HG03108 (cell line): Measurements from ENCODE around the gene SCAI.
A peak's percentile ranks its signal among the peaks of the same experiment; 100 is the strongest.
"Not testable (repeated sequence)": the region's sequence is repeated elsewhere in the genome, so short reads cannot be mapped to it uniquely, and the experiment has no call there.

ENCODE experiments used
- ATAC-seq: cut with Tn5 transposase; IDR thresholded peaks from one replicate; pipeline ENCODE4 v1.9.1; 2021; ENCODE audit warnings: moderate library complexity; ENCODE audit not compliant: unreplicated experiment

Gene SCAI

DNA sequence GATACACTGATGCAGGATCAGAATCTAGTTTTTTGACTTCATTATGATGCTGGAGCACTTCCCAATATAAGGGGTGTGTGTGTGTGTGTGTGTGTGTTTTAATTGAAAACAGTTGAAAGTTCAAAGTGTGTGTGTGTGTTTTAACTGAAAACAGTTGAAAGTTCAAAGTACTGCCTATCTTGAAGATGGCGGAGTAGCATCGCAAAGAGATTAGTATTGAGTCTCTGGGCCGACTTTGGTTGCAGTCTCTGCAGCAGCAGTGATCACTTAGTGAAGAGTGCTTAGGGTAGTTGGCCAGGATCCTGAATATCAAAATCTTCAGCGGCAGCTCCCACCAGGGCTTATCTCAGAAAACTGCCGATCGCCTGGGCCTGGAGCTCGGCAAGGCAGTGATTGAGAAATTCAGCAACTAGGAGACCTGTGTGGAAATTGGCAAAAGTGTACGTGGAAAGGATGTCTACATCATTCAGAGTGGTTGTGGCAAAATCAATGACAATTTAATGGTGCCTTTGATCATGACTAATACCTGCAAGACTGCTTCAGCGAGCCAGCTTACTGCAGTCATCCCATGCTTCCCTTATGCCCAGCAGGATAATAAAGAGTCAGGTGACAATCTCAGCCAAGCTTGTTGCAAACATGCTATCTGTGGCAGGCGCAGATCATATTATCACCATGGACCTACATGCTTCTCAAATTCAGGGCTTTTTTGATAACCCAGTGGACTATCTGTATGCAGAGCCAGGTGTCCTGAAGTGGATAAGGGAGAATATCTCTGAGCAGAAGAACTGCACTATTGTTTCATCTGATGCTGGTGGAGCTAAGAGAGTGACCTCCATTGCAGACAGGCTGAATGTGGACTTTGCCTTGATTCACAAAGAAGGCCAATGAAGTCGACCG is 7.3 kb upstream of the SCAI start:
- ATAC-seq, result no peak

DNA sequence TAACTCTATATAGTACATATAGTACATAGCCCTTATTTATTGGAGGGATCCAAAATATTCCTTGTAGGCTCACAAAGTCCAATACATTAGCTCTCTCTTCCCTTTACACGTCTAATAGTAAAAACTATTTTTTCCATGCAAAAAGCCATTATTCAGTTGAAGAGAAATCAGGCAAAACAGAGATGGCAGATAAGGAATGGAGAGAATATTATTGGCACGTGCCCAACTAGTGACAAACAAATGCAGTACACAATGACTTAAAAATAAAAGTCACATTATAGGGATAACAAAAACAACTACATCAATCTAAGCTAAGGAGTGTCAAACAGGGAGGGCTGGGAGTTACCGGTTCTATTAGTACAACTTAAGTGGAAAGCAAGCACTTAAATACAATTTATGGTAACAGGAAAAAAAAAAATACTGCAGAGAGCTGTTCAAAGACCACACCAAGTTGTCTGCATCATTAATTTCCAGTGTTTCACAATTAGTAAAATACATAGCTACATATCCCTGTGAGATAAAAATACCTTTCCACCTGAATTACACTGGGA is 4.1 kb upstream of the SCAI start:
- ATAC-seq, result no peak

DNA sequence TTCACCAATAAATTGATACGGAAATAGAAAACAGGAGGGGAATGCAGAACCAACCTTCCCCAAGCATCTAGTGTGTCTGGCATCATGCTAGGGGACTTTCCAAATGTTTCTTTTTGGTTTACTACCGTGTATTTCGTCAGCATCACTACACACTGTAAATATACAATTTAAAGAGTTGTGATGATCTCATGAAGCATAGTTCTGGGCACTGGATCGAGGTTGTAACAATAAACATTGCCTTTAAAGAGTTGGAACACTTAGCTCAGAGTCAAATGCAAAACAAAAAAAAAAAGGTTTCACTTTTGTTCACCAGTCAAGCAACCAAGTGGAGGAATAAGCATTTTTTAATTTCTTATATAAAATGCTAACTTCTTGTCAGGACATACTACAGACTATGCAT is 2.9 kb upstream of the SCAI start:
- no peak for ATAC-seq

DNA sequence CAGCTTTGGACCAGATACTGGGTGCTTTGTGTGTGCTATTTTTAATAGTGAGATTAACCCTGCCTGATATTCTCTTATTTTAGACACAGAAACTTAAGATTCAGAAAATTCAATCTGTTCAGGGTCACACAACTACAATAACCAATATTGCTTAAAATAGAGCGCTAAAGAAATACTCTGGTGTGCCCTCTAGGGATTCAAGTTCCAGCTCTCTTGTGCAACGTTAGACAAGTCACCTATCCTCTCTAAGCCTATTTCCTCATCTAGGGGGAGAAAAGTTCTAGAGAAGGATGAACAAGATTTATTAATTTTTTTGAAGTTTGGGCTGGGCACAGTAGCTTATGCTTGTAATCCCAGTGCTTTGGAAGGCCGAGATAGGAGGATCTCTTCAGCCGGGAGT is 2.1 kb upstream of the SCAI start:
- no peak for ATAC-seq

DNA sequence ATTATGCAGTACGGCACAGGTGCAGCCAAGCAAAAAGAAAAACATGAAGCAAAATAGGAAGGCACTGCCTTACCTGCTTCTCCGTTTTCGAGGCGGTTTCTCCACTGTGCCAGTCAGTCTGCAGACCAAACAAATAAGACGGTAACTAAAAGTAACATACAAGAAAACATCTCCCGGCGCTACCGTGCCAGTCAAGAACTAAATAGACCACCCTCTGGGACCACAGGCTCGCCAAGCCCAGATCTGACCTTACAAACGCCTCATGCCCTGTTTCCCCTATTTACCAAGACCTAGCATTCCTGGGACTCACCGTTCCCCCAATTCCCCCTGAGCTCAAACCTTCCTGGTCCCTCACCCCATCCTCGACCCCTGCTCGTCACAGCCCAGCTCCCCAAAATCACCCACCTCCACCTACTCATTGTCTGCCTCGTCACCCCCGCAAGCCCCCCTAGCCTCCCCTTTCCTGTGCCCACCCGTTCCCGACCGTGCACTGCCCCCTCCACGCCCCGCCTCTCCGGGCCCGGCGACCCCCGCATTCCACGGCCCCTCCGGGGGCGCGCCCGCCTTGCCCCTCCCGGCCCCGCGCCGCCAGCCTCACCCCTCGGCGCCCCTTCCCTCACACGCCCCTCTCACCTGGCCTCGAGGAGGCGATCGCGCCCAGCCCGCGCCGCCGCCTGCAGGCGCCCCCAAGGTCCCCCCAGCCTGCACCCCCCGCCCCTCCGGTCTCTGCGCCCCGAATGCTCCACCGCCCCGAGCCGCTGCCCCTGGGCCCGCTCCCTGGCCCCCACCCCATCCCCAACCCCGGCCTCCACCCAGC is 560 bp downstream of the SCAI start:
- ATAC-seq, result no peak

DNA sequence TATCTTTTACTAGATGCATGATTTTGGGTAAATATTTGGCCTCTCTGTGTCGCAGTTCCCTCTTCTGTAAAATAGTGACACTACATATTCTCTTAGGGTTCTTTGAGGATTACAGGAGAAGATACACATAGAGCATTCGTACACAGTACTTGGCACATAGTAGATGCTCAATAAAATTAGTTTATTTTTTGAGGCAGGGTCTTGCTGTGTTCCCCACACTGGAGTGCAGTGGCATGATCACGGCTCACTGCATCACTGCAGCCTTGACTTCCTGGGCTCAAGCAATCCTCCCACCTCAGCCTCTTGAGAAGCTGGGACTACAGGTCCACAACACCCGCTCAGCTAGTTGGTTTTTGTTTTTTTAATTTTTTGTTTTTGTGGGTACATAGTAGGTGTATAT is 1.6 kb downstream of the SCAI start:
- no peak for ATAC-seq

DNA sequence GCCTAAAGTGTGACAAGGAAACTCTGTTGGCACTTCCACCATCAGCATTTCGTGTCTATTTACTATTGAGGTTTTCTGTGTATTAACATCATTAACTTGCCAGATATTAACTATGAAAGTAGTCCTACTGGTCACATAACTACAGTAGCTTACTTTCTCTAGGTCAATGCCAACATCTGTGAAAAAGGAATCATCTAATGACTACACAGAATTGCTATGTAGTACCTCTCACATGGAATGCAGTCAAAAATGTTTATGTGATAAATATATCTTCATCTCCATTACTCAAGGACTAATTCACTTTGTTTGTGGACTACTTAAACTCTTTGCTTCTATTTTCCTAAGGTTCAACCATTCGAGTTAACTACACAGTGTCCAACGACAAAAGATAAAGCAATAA is 2.1 kb downstream of the SCAI start:
- ATAC-seq, result no peak

DNA sequence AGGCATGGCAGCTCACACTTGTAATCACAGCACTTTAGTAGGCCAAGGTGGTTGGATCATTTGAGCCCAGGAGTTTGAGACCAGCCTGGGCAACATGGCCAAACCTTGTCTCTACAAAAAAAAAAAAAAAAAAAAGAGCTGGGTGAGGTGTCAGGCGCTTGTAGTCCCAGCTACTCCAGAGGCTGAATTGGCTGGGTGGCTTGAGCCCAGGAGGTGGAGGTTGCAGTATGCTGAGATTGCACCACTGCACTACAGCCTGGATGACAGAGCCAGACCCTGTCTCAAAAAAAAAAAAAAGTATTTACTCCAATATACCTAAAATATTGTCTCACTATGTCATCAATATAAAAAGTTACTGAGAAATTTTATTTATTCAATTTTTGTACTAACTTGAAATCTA is 2.8 kb downstream of the SCAI start:
- no peak for ATAC-seq

DNA sequence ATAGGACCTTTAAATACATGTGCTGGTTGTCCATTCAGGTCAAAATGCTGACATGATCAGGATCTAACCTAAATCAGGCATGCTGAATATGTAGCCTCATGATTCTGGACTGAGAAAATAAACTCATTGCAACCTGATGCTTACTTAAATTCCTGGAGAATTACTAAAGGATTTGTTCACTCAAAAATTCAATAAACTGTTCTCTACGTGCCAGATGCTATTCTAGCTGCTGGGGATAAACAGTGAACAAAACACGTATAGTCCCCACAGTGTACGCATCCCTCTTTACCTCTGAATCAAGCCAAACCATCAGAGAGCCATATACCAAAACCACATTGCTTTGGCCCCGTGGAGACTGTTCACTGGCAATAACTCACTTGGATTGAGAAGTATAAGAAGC is 6.1 kb downstream of the SCAI start:
- ATAC-seq, result no peak

DNA sequence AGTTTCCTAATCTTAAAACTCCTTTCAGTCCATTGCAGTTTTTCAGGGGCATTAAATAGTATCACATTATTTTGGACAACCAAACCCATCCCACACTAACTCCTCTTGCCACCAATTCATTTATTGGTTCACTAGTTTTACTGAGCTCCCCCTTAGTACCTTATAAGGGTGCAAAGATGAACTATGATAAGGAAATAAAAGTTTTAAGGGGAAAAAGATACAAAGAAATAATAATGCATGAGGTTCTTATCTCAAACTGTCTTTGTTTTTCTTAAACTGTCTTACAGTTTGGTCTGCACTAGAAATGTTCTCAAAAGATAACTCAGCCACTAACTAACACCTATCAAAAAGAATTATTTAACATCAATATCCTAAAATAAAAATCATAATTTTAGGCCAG is 8.4 kb downstream of the SCAI start:
- ATAC-seq, result no peak

DNA sequence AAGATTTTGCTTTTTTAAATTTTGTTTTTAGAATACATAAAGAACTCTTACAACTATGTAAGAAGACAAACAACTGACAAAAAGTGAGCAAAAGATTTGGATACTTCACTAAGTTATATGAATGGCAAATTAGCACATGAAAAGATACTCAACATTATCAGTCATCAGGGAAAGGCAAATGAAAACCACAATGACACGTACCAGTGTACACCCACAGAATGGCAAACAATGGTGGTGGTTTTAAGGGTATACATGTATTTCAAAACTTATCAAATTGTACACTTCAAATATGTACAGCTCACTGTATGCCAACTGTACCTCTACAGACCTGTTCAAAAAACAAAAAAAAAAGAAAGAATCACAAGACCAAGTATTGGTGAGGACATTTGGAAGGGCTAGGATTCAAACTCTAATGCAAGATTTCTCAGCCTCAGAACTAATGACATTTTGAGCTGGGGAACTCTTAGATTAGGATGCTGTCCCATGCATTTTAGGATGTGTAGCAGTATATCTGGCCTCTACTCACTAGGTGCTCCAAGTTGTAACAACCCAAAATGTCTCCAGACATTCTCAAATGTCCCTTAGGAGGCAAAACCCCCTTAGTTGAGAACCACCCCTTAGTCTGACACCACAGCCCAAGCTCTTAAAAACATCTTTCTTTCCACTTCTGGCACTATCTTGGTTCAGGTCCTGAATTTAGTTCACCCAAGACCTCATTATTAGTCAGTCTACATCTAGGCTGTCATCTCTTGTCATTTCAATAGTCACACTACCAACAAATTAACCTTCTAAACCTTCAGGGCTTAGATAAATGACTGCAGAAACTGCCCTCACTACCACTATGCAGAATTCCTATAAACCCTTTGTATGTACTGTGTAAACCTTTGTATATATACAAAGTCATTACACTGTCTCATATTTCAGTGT is 9.7 kb downstream of the SCAI start:
- ATAC-seq, result no peak

DNA sequence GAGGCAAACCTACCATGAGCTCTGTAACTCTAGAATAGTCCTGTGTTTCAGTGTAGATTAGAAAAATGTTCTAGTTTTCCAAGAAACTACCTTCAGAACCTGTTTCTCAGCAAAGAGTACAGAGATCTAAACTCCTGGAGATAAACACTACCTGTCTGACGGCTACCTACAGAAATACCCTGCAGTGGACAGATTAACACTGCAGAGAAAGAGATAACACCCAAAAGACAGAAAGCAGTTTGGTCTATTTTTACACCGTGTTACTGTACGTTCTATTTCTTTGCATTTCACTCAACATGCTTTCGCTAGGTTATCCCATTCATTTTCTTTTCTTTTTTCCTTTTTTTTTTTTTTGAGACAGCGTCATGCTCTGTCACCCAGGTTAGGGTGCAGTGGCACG is 11.6 kb downstream of the SCAI start:
- ATAC-seq, result no peak

DNA sequence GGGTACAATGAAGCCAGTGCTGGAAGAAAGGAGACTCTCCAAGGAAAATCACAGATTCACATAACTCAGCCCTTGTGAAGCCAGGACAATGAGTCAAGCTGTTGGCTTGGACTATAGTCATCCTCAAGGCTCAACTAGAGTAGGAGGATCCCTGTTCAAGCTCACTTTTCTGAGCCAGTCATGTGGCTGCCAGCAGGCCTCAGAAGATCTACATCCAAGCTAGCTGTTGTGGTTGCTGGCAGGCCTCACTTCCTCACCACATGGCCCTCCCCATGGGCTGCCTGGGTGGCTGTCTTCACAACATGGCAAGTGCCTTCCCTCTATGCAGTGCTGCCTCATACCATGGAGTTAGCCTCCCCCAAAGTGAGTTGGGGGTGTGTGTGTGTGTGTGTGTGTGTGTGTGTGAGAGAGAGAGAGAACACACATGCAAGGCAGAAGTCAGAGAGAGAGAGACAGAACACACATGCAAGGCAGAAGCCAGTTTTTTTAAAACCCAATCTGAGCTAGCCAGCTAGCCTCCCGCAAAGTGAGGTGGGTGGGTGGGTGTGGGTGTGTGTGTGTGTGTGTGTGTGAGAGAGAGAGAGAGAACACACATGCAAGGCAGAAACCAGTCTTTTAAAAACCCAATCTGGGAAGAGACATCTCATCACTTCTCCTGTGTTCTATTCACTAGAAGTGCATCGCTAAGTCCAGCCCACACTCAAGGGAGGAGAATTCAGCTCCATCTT is 17.1 kb downstream of the SCAI start:
- peak; percentile 90 for ATAC-seq

DNA sequence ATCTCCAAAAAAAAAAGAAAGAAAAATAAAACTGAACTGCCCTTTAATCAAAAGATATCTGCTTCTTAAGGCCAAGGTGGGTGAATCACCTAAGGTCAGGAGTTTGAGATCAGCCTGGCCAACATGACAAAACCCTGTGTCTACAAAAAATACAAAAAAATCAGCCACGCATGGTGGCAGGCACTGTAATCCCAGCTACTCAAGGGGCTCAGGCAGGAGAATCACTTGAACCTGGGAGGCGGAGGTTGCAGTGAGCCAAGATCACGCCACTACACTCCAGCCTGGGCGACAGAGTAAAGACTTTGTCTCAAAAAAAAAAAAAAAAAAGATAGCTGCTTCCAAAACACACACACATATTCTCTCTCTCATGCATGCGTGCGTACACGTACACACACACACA is 17.8 kb downstream of the SCAI start:
- ATAC-seq, result no peak

DNA sequence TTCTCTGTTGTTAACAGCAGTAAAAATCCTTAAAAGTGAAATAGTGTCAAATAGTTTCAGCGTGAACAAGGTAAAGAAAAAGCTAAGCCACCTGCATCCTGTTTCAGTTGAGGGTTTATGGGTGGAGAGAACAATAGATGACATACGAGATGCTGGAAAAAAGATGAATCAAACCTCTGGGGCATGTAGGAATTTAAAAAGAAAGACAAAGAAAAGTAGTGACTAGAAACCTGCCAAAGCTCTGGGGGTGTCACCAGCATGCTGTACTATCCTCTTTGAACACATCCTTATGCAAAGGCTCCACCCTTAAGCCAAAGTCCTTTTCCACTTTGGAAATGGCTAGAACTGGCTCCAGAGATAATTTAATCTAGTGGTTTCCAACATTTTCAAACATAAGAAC is 22.2 kb downstream of the SCAI start:
- ATAC-seq, result no peak

DNA sequence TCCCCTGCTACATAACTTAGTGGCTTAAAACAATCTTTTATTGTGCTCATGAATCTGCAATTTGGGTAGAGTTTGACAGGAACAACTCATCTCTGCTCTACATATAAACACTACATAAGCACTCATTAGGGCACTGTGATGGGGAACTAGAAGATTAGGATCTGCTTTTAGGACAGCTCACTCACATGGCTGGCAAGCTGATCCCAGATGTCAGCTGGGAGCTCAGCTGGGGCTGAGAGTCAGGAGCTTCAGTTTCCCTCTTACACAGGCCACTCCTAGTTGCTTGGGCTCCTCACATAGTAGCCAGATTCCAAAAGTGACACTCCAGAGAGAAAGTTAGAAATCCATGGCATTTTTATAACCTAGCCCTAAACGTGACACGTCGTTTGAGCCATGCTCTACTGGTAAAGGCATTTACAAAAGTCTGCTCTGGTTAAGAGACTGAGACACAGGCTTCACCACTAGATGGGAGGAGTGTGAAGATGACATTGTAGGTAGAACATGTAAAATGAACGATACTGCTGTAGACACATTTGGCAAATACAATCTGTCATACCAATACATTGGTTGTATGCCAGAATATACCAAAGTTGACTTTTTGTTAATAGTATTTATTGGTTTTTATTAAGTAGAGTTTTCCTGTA is 23.6 kb downstream of the SCAI start:
- ATAC-seq, result no peak

DNA sequence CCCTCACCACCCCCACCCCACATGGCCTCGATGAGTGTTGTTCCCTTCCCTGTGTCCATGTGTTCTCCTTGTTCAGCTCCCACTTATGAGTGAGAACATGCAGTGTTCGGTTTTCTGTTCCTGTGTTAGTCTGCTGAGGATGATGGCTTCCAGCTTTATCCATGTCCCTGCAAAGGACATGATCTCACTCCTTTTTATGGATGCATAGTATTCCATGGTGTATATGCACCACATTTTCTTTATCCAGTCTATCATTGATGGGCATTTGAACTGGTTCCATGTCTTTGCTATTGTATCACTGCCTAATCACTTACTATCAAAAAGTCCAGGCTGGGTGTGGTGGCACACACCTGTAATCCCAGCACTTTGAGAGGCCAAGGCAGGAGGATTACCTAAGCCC is 24.6 kb downstream of the SCAI start:
- not testable (repeated sequence) for ATAC-seq

DNA sequence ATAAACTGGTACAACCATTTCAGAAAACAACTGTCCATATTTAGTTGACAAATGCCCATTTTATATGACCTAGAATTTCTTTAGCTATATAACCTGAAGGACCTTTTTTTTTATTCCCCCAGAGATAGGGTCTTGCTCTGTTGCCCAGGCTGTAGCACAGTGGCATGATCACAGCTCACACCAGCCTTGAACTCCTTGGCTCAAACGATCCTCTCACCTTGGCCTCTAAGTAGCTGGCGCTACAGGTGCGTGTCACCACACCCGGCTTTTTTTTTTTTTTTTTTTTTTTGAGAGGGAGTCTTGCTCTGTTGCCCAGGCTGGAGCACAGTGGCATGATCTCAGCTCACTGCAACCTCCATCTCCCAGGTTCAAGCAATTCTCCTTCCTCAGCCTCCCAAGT is 28.8 kb downstream of the SCAI start:
- ATAC-seq, result not testable (repeated sequence)

DNA sequence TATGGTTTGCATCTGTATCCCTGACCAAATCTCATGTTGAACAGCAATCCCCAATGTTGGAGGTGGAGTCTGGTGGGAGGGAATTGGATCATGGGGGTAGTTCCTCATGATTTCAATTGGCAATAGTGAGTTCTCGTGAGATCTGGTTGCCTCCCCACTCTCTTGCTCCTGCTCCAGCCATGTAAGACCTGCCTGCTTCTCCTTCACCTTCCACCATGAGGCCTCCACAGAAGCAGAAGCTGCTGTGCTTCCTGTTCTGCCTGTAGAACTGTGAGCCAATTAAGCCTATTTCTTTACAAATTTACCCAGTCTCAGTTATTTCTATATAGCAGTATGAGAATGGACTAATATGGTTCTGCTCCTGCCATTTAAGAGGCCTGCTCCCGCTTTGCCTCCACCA is 32.9 kb downstream of the SCAI start:
- ATAC-seq, result no peak

DNA sequence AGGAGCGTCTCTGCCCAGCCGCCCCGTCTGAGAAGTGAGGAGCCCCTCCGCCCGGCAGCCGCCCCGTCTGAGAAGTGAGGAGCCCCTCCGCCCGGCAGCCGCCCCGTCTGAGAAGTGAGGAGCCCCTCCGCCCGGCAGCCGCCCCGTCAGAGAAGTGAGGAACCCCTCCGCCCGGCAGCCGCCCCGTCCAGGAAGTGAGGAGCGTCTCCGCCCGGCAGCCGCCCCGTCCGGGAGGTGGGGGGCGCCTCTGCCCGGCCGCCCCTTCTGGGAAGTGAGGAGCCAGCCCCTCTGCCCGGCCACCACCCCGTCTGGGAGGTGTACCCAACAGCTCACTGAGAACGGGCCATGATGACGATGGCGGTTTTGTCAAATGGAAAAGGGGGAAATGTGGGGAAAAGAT is 34.8 kb downstream of the SCAI start:
- not testable (repeated sequence) for ATAC-seq
